Motor neuron (in vitro differentiated cells): Measurements from ENCODE around the gene MTLN. TPM values are rescaled to one million over a fixed set of nuclear protein-coding genes. Genes with fewer than 3 reads are reported as not detected.

Experiments
- ATAC-seq, 8 experiments: fragments of 200-7000 bp; cut with Tn5 transposase; replicated peaks in 6 of 8; 2 replicates each; pipeline ENCODE4 v1.8.0; 2021; ENCODE audit warnings: mild to moderate bottlenecking in 8 of 8, moderate library complexity in 8 of 8
- H3K27ac ChIP-seq, 2 donors: fragments of 250-450 bp; sonication (Bioruptor Pico); 2 replicates each; pipeline ENCODE4 v1.9.0; 2021; ENCODE audit warnings: antibody characterized with exemption in 2 of 2, mild to moderate bottlenecking in 2 of 2, moderate library complexity in 1 of 2
- H3K4me1 ChIP-seq, 2 donors: fragments of 250-450 bp; sonication (Bioruptor Pico); replicated peaks in 1 of 2; 2 replicates each; pipeline ENCODE4 v1.6.1; 2021; ENCODE audit warnings: antibody characterized with exemption in 2 of 2, mild to moderate bottlenecking in 2 of 2, moderate library complexity in 1 of 2
- H3K4me3 ChIP-seq, 5 donors: fragments of 250-450 bp; sonication (Bioruptor Pico); 2 replicates each; pipeline ENCODE4 v1.9.0; 2021; ENCODE audit warnings: antibody characterized with exemption in 5 of 5, mild to moderate bottlenecking in 5 of 5, moderate library complexity in 4 of 5
- WGBS, 10 experiments: fragments of 450-650 bp; shearing (Covaris generic); methylation state at CpG; one replicate each; pipeline ENCODE4 v1.0.0; 2022; 5-methylcytosine and 5-hydroxymethylcytosine counted together
- in situ Hi-C, 9 experiments: fragments of 400-800 bp; cut with MboI; loops; one replicate each; pipeline ENCODE4 v1.15.0; 2021; ENCODE audit warnings: low sequenced_read_pairs in 9 of 9, low pct_unique_long_range_greater_than_20kb in 2 of 9; ENCODE audit not compliant: unreplicated experiment in 9 of 9
- total RNA-seq, 8 experiments: library from RNA; unstranded; fragments of 300-600 nt; gene quantifications; 2 replicates each; pipeline versions ENCODE4 v1.2.3 to v1.2.4, GENCODE V29; 2022

Gene MTLN
- total RNA-seq, 8 experiments from 2014 or later: 38.9 to 187 (median 67.5) TPM

- ATAC-seq: peak in 1 of 8 experiments; percentile 19
- peaks cover 0 to 2% of the 10 kb centered on the region in 2 donors for H3K4me1 ChIP-seq
- WGBS, 10 experiments: 75 to 100% (median 88%) methylated on average over 1 of the region's 1 CpG; no CpG with 5 or more reads in 2 of the 10 experiments
- in situ Hi-C loops: no loop called here
- no peak overlapping the region for H3K4me3 ChIP-seq
- no peak overlapping the region for H3K27ac ChIP-seq
Measured at GRCh38 chr2:110173523-110173922, 38.8 kb downstream of the MTLN start.

GRCh38 chr2:110172506-110172905 is 39.8 kb downstream of the MTLN start:
- ATAC-seq: no peak
- Histone ChIP-seq H3K4me3 (no peak overlapping the region), H3K27ac (no peak overlapping the region), H3K4me1 (peaks cover 0 to 2% of the 10 kb centered on the region in 2 donors)
- 70 to 100% (median 83%) methylated on average over 1 to 5 of the region's 6 CpGs; no CpG with 5 or more reads in 1 of the 10 experiments for WGBS, 10 experiments
- in situ Hi-C loops: no loop called here

GRCh38 chr2:110170102-110170501 is 42.2 kb downstream of the MTLN start:
- H3K4me3 ChIP-seq: no peak overlapping the region
- H3K4me1 ChIP-seq: peaks cover 0 to 2% of the 10 kb centered on the region in 2 donors
- WGBS, 10 experiments: 39 to 100% (median 80%) methylated on average over 1 to 3 of the region's 3 CpGs; no CpG with 5 or more reads in 3 of the 10 experiments
- no peak overlapping the region for H3K27ac ChIP-seq
- in situ Hi-C loops: no loop called here
- ATAC-seq: no peak

DNA sequence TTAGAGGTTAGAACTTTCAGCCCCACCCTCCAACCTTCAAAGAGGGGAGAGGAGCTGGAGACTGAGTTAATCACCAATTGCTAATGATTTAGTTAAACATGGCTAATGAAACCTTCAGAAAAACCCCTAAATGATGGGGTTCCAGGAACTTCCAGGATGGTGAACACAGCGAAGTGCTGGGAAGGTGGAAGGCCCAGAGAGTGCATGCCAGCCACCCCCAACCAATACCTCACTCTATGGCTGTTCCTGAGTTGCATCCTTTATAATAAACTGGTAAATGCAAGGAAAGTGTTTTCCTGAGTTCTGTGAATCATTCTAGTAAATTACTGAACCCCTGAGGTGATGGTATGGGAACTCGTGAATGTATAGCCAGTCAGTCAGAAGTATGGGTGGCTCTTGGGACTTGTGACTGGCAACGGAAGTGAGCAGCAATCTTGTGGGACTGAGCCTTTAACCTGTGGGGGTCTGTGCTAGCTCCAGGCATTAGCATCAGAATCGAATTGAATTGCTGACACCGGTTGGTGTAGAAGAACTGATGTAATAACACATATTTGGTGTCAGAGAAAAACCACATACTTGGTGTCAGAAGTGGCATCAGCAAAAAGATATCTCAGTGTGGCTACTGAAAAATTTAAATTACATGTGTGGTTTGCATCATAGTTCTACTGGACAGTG is 44.9 kb downstream of the MTLN start:
- no peak overlapping the region for H3K27ac ChIP-seq
- H3K4me3 ChIP-seq: no peak overlapping the region
- ATAC-seq: no peak
- 15 to 64% (median 45%) methylated on average over 2 to 4 of the region's 5 CpGs; no CpG with 5 or more reads in 4 of the 10 experiments for WGBS, 10 experiments
- peaks cover 0 to 2% of the 10 kb centered on the region in 2 donors for H3K4me1 ChIP-seq
- in situ Hi-C loops: no loop called here

DNA sequence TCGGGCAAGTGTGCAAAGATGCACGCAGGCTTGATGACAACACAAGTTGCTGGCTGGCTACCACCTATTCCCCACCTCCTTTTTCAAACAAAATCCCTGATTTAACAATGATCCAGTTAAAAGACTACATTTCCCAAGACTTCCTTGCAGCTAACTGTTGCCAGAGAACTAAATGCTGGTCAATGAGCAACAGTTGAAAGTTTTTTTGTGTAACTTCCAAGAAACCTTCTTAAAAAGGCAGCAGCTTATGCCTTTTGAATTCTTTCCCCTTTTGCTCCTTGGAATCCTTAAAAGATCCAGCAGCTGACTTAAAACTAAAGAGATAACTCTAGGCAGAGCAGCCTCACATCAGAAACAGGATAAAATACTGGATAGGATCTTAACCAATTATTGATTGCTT is 46.1 kb downstream of the MTLN start:
- Histone ChIP-seq H3K27ac (no peak overlapping the region), H3K4me1 (no peaks in the 10 kb centered on the region), H3K4me3 (no peak overlapping the region)
- WGBS, 10 experiments: 52 to 100% (median 93%) methylated on average over 1 to 2 of the region's 2 CpGs
- no peak for ATAC-seq
- in situ Hi-C loops: no loop called here

Other genes with a start within 250 kb of the MTLN start
- 10 to 100 TPM in 1 of 8 experiments, 1 to 10 TPM in 1, under 1 TPM in 6; 0.05 to 11.3 (median 0.31) TPM for gene MALL, start 96.7 kb downstream of the MTLN start, total RNA-seq
- 10 to 100 TPM in 1 of 8 experiments, 1 to 10 TPM in 7; 1.9 to 24.2 (median 4.6) TPM for gene NPHP1, start 7.5 kb downstream of the MTLN start, total RNA-seq